Stimulated activated effector memory CD8-positive, alpha-beta T cell treated with anti-CD3 and anti-CD28 coated beads, Interleukin-12 subunit alpha, Interleukin-12 subunit beta, amount 100 ng/mL, for 72 hours (primary cell): ENCODE data around the gene UBALD2.
"Not testable (repeated sequence)": the region's sequence is repeated elsewhere in the genome, so short reads cannot be mapped to it uniquely, and the experiment has no call there.

Experiments used
- ATAC-seq: fragments of 150-1000 bp; cut with Tn5 transposase; 2 replicates; pipeline ENCODE4 v1.10.0; 2021
- DNase-seq, 2 donors: peaks; one replicate each; pipeline ENCODE4 v3.0.0; 2021 to 2022; ENCODE audit warnings: low spot score in 2 of 2
- H3K27ac Mint-ChIP-seq: one replicate; pipeline ENCODE4 v1.8.0; 2022; ENCODE audit warnings: mild to moderate bottlenecking, mixed read lengths
- H3K36me3 Mint-ChIP-seq: one replicate; pipeline ENCODE4 v1.8.0; 2022; ENCODE audit warnings: mild to moderate bottlenecking, mixed read lengths
- H3K4me1 Mint-ChIP-seq: one replicate; pipeline ENCODE4 v1.8.0; 2022; ENCODE audit warnings: mixed read lengths
- H3K4me3 Mint-ChIP-seq: one replicate; pipeline ENCODE4 v1.8.0; 2022; ENCODE audit warnings: mild to moderate bottlenecking, mixed read lengths
- H3K9me3 Mint-ChIP-seq: one replicate; pipeline ENCODE4 v1.8.0; 2022; ENCODE audit warnings: mixed read lengths

The UBALD2 gene

GRCh38 chr17:76304226-76305134, 39.3 kb downstream of the UBALD2 start:
- ATAC-seq: no peak
- no peak for DNase-seq
- no peaks in the 10 kb centered on the region for H3K36me3 Mint-ChIP-seq
- no peak overlapping the region for H3K4me3 Mint-ChIP-seq
- H3K27ac Mint-ChIP-seq: no peak overlapping the region
- H3K4me1 Mint-ChIP-seq: no peaks in the 10 kb centered on the region
- H3K9me3 Mint-ChIP-seq: no peaks in the 10 kb centered on the region

- not testable (repeated sequence) for H3K9me3 Mint-ChIP-seq, DNase-seq, H3K4me3 Mint-ChIP-seq, ATAC-seq, H3K4me1 Mint-ChIP-seq, H3K27ac Mint-ChIP-seq, H3K36me3 Mint-ChIP-seq
These were observed 39.9 kb downstream of the UBALD2 start for GRCh38 chr17:76305135-76305454.

- no peak for DNase-seq
- Mint-ChIP-seq H3K4me3 (no peak overlapping the region), H3K36me3 (peaks cover 22% of the 10 kb centered on the region), H3K9me3 (no peaks in the 10 kb centered on the region), H3K27ac (no peak overlapping the region), H3K4me1 (no peaks in the 10 kb centered on the region)
- ATAC-seq: no peak
These were observed 42.3 kb downstream of the UBALD2 start for GRCh38 chr17:76307299-76307965.

- peaks cover 27% of the 10 kb centered on the region for H3K36me3 Mint-ChIP-seq
- DNase-seq: no peak
- H3K27ac Mint-ChIP-seq: no peak within 1 kb of the TSS
- H3K4me1 Mint-ChIP-seq: no peaks in the 10 kb centered on the region
- H3K9me3 Mint-ChIP-seq: no peaks in the 10 kb centered on the region
- no peak for ATAC-seq
- no peak within 1 kb of the TSS for H3K4me3 Mint-ChIP-seq
These were observed 42.8 kb downstream of the UBALD2 start, which contains the start of gene QRICH2 for GRCh38 chr17:76307966-76308338. QRICH2 (minus strand) TSS chr17:76308276; CDS start chr17:76307998, 278 bp downstream.

- H3K4me1 Mint-ChIP-seq: no peaks in the 10 kb centered on the region
These were observed 44.3 kb downstream of the UBALD2 start for GRCh38 chr17:76309461-76309860.

GRCh38 chr17:76312735-76313134, 47.6 kb downstream of the UBALD2 start:
- no peaks in the 10 kb centered on the region for H3K9me3 Mint-ChIP-seq
- no peak overlapping the region for H3K4me3 Mint-ChIP-seq
- ATAC-seq (no peak), DNase-seq (no peak)
- H3K27ac Mint-ChIP-seq: peak overlapping the region; percentile 63
- no peaks in the 10 kb centered on the region for H3K4me1 Mint-ChIP-seq
- H3K36me3 Mint-ChIP-seq: peaks cover 56% of the 10 kb centered on the region

More at GRCh38 chr17:76309461-76309860, 44.3 kb downstream of the UBALD2 start:
- ATAC-seq (no peak), DNase-seq (no peak)
- no peaks in the 10 kb centered on the region for H3K9me3 Mint-ChIP-seq
- peaks cover 38% of the 10 kb centered on the region for H3K36me3 Mint-ChIP-seq
- H3K27ac Mint-ChIP-seq: no peak overlapping the region
- H3K4me3 Mint-ChIP-seq: no peak overlapping the region

GRCh38 chr17:76314392-76315227, 49.5 kb downstream of the UBALD2 start:
- Mint-ChIP-seq H3K9me3 (no peaks in the 10 kb centered on the region), H3K4me3 (no peak overlapping the region), H3K36me3 (peaks cover 71% of the 10 kb centered on the region), H3K4me1 (no peaks in the 10 kb centered on the region), H3K27ac (peak overlapping the region; percentile 12)
- ATAC-seq (no peak), DNase-seq (no peak)

- H3K4me1 Mint-ChIP-seq: no peaks in the 10 kb centered on the region
- H3K36me3 Mint-ChIP-seq: peaks cover 76% of the 10 kb centered on the region
- peak overlapping the region; percentile 75 for H3K27ac Mint-ChIP-seq
- no peak overlapping the region for H3K4me3 Mint-ChIP-seq
- ATAC-seq: no peak
- H3K9me3 Mint-ChIP-seq: no peaks in the 10 kb centered on the region
- no peak for DNase-seq
These were observed 52.4 kb downstream of the UBALD2 start for GRCh38 chr17:76317535-76317934.

- Mint-ChIP-seq H3K4me1 (no peaks in the 10 kb centered on the region), H3K27ac (no peak overlapping the region), H3K4me3 (no peak overlapping the region), H3K36me3 (peaks cover 76% of the 10 kb centered on the region), H3K9me3 (no peaks in the 10 kb centered on the region)
- ATAC-seq (no peak), DNase-seq (no peak)
These were observed 53.4 kb downstream of the UBALD2 start for GRCh38 chr17:76318586-76318985.
